GM20000 (cell line): Measurements from ENCODE around the gene TAMALIN.

ENCODE experiments used
- DNase-seq: peaks from one replicate; pipeline ENCODE4 v3.0.0; 2012; ENCODE audit warnings: low spot score
- CTCF ChIP-seq: IDR thresholded peaks from 2 replicates; pipeline ENCODE4 v1.5.1; 2012; ENCODE audit warnings: mild to moderate bottlenecking, control low read depth; ENCODE audit errors: extremely low read depth, missing control alignments

TAMALIN gene

GRCh38 chr12:52058631-52059361, 52.0 kb downstream of the TAMALIN start:
- DNase-seq, result no peak
- no peak for TF ChIP-seq CTCF

GRCh38 chr12:52059582-52060497, 53.1 kb downstream of the TAMALIN start:
- TF ChIP-seq CTCF, result no peak
- no peak for DNase-seq

GRCh38 chr12:52060498-52061177, 53.9 kb downstream of the TAMALIN start:
- TF ChIP-seq CTCF, result no peak
- DNase-seq, result no peak

GRCh38 chr12:52061470-52062166, 54.9 kb downstream of the TAMALIN start:
- TF ChIP-seq CTCF, result no peak
- DNase-seq, result no peak

- TF ChIP-seq CTCF, result no peak
- DNase-seq, result no peak
Observed at GRCh38 chr12:52062167-52063081, 55.7 kb downstream of the TAMALIN start.
